ENCODE results near the gene MAPK4.

MAPK4 gene

DNA sequence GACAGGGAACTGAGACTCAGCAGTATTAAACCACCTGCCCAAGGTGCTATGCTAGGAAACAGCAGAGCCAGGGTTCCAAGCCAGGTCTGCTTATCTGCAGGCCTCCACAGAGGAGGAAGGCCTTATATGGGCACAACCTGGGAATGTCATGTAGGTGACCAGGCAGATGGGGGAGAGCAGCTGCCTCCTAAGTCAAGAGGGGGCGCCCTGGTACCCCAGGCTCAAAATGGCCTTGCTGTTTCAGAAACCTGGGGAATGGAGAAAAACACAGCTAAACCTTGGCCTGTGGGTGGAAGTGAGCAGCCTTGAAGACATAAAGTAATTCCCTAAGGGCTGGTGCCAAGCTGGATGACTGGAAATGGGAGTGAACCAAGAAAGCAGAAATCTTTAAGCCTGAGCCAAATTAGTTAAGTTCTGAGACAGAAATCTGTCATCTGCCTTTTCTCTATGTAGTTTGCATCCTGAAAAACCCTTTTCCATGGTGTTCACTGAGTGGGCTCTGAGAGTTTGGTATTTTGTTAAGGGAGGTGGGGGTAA is 79.1 kb downstream of the MAPK4 start:
- H3K4me3 ChIP-seq (ENCODE audit: control insufficient read depth, low read depth, low read length): no peak overlapping the region
- TF ChIP-seq, protein P1, sequence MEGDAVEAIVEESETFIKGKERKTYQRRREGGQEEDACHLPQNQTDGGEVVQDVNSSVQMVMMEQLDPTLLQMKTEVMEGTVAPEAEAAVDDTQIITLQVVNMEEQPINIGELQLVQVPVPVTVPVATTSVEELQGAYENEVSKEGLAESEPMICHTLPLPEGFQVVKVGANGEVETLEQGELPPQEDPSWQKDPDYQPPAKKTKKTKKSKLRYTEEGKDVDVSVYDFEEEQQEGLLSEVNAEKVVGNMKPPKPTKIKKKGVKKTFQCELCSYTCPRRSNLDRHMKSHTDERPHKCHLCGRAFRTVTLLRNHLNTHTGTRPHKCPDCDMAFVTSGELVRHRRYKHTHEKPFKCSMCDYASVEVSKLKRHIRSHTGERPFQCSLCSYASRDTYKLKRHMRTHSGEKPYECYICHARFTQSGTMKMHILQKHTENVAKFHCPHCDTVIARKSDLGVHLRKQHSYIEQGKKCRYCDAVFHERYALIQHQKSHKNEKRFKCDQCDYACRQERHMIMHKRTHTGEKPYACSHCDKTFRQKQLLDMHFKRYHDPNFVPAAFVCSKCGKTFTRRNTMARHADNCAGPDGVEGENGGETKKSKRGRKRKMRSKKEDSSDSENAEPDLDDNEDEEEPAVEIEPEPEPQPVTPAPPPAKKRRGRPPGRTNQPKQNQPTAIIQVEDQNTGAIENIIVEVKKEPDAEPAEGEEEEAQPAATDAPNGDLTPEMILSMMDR (IDR thresholded peaks at IDR 0.05; ENCODE audit: control insufficient read depth, insufficient read depth, low read depth, low read length, missing control alignments): no peak
- DNase-seq (ENCODE audit: low read depth): no peak

DNA sequence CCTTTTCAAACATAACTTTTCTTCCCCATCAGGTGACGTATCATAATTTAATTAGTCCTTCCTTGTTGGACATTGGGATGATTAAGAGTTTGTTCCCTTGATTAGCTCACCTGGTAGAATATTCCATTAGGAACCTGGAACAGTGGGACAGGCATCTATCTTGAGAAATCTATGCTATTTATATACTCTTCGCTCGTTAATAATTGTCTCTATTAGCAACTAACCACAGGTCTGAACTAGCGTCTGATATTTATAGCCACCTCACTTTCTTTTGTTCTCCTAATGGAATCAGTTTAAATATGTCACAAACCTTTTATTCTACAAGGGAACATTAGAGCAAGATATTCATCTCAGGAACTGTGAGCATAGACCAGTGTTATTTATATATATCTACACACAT is 79.8 kb downstream of the MAPK4 start:
- no peak overlapping the region for H3K4me3 ChIP-seq (ENCODE audit: control insufficient read depth, low read depth, low read length)
- DNase-seq (ENCODE audit: low read depth): no peak
- TF ChIP-seq, protein P1 (IDR thresholded peaks at IDR 0.05; ENCODE audit: control insufficient read depth, insufficient read depth, low read depth, low read length, missing control alignments): no peak

DNA sequence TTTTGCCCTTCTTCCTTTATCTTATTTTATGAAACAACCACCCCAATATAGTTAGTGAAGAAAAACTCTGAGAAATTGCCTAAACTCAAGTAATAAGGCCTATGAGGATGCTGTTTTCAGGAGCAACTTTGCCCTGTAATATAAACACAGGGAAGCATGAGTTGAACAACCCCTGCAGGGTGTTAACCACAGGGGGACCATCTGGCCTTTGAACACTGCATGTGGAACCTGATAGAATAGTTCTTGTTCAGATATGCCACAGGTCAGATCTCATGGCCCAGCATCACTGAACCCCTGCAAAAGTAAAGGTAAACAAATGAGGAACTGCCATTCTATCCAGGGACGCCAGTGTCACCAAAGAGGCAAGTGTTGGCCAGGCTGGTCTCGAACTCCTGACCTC is 82.6 kb downstream of the MAPK4 start:
- H3K4me3 ChIP-seq (ENCODE audit: control insufficient read depth, low read depth, low read length): no peak overlapping the region
- no peak for DNase-seq (ENCODE audit: low read depth)
- TF ChIP-seq, protein P1 (IDR thresholded peaks at IDR 0.05; ENCODE audit: control insufficient read depth, insufficient read depth, low read depth, low read length, missing control alignments): no peak

DNA sequence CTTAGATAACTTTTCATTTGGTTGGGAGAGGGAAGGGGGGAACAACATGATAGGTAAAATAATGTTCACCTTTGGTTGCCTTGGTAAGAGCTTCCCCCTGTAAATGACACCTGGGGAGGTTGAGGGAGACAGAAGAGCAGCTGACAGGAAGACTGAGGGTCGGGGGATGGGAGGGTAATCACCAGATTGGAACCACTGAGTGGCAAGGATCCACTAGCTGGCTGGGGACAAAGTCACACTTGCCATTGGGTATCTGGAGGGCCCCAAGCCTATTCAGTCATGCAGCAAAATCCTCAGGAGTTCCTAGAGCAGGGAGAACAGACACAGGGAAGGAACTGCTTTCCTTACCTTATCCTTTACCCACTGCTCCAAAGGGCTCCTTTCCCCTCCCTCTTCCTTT is 84.3 kb downstream of the MAPK4 start:
- TF ChIP-seq, protein P1 (IDR thresholded peaks at IDR 0.05; ENCODE audit: control insufficient read depth, insufficient read depth, low read depth, low read length, missing control alignments): no peak
- H3K4me3 ChIP-seq (ENCODE audit: control insufficient read depth, low read depth, low read length): no peak overlapping the region
- no peak for DNase-seq (ENCODE audit: low read depth)

DNA sequence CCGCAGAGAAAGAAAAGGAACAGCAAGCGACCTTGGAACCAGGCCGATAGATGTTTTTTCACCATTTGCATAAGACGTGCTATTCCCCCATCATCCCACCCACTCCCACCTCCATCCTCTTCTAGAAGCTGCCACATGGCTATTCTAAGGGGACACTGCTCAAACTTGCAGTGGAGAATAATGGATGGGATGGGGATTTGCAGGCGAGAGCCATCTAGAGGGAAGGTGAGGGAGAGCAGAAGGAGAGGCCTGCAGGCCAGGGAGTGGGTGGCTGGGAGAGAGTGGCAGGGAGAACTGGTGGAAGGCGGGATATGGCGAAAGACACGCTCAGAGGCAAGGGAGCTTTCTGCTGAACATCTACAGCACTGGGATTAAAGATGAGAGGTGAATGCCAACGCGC is 84.9 kb downstream of the MAPK4 start:
- TF ChIP-seq, protein P1 (IDR thresholded peaks at IDR 0.05; ENCODE audit: control insufficient read depth, insufficient read depth, low read depth, low read length, missing control alignments): no peak

DNA sequence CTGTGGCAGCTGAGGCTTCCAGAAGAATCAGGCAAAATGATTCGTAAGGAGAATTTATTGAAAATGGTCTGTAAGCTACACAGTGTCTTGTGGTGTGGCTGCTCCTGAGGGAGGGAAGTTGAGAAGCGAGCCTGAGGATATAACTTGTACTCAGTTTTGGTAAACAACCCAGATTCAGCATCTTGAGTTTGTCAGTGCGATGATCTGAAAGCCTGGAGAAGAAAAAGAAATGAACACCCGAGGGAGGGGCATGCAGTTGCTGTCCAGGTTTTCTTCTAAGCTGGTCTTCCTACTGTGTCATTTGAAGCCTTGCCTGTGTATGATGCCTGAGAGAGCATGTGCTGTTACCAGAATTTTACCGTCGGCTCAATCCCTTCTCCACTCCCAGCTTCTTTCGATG is 87.3 kb downstream of the MAPK4 start:
- TF ChIP-seq, protein P1 (IDR thresholded peaks at IDR 0.05; ENCODE audit: control insufficient read depth, insufficient read depth, low read depth, low read length, missing control alignments): no peak
- DNase-seq (ENCODE audit: low read depth): no peak
- H3K4me3 ChIP-seq (ENCODE audit: control insufficient read depth, low read depth, low read length): no peak overlapping the region

More for the DNA sequence above, 84.9 kb downstream of the MAPK4 start:
- DNase-seq (ENCODE audit: low read depth): no peak
- H3K4me3 ChIP-seq (ENCODE audit: control insufficient read depth, low read depth, low read length): no peak overlapping the region

DNA sequence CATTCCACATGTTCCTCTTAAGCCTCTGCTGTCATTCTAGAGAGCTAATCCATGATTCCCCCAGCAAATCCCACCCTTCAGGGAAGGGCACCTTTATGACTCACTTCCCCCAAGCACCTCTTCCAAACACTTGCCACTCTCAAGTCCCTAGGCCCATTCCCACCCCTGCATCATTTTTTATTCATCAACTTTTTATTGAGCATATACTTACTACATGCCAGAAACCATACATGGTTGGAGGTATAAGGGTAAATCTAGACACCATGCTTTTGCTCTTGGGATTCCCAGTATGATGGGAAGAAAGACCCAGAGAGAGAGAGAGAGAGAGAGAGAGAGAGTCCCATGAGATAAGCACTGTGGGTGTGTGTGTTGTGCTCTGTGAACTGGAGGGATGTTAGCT is 87.9 kb downstream of the MAPK4 start:
- TF ChIP-seq, protein P1 (IDR thresholded peaks at IDR 0.05; ENCODE audit: control insufficient read depth, insufficient read depth, low read depth, low read length, missing control alignments): no peak
- no peak for DNase-seq (ENCODE audit: low read depth)
- H3K4me3 ChIP-seq (ENCODE audit: control insufficient read depth, low read depth, low read length): no peak overlapping the region

All from AG09309 (cell line).